ENCODE data around the gene HOXA7. TPM values are rescaled to one million over a fixed set of nuclear protein-coding genes. Genes with fewer than 3 reads are reported as not detected.

Gene HOXA7
- total and polyA plus RNA-seq, 2 donors (not counting 3 experiments of a cell fraction or from before 2014, with no cell fraction given), result 18.1 to 18.5 TPM

GRCh38 chr7:27108390-27109127 is 47.9 kb downstream of the HOXA7 start:
- no peak for TF ChIP-seq MAX (IDR thresholded peaks at IDR 0.05; ENCODE audit: insufficient read depth, insufficient read length)
- TF ChIP-seq JUN (IDR thresholded peaks at IDR 0.05; ENCODE audit: borderline replicate concordance, insufficient read depth, insufficient read length, low read depth), result no peak
- peak; percentile 40 for TF ChIP-seq POLR2AphosphoS5 (IDR thresholded peaks at IDR 0.05; ENCODE audit: insufficient read depth, low read depth, low read length)
- no peak for TF ChIP-seq MYC (IDR thresholded peaks at IDR 0.05; ENCODE audit: low read depth, low read length)
- TF ChIP-seq CTCF (IDR thresholded peaks at IDR 0.05; ENCODE audit: extremely low read depth in 1 of 2, insufficient read depth in 1 of 2, low read depth in 1 of 2, low read length in 2 of 2), result peak in 1 of 2 donors; percentile 8
- peak; percentile 44 for TF ChIP-seq POLR2A (IDR thresholded peaks at IDR 0.05; ENCODE audit: low read depth, low read length)
- peak; percentile 25 for TF ChIP-seq FOS (IDR thresholded peaks at IDR 0.05; ENCODE audit: borderline replicate concordance, insufficient read depth, low read length)
- TF ChIP-seq EZH2 (IDR thresholded peaks at IDR 0.05; ENCODE audit: borderline replicate concordance, low read depth, low read length, severe bottlenecking), result no peak
- H3K4me3 ChIP-seq (replicated peaks in 1 of 3; ENCODE audit: insufficient read depth in 1 of 3, low read depth in 1 of 3, low read length in 3 of 3), result peak overlapping the region in 1 of 3 experiments; percentile 11
- intact Hi-C loops (cut with micrococcal nuclease), result loop anchor here (5.0 kb wide), 1 partner anchor 906 kb away; the partner anchor contains the start of genes CBX3 and HNRNPA2B1

More at GRCh38 chr7:27108390-27109127, 47.9 kb downstream of the HOXA7 start:
- Histone ChIP-seq H3K9ac (replicated peaks; ENCODE audit: extremely low read depth, insufficient read depth, low read length) (peak overlapping the region; percentile 25), H3K9me3 (replicated peaks; ENCODE audit: control insufficient read depth, insufficient read depth, low read length) (no peaks in the 10 kb centered on the region), H4K20me1 (replicated peaks; ENCODE audit: control insufficient read depth, extremely low read depth, insufficient read depth, low read length) (no peaks in the 10 kb centered on the region), H3K9me1 (replicated peaks; ENCODE audit: control insufficient read depth, extremely low read depth, insufficient read depth, low read length) (no peaks in the 10 kb centered on the region), H3K79me2 (ENCODE audit: control insufficient read depth, insufficient read depth, low read length) (peaks cover 74% of the 10 kb centered on the region), H3K4me2 (ENCODE audit: insufficient read depth, low read length) (peak overlapping the region; percentile 6), H3K36me3 (ENCODE audit: control insufficient read depth in 2 of 2, extremely low read depth in 1 of 2, insufficient read depth in 2 of 2, low read length in 2 of 2) (peaks cover 0 to 5% of the 10 kb centered on the region in 2 experiments), H2AFZ (ENCODE audit: low read depth, low read length) (no peak overlapping the region), H3K27me3 (ENCODE audit: control insufficient read depth in 2 of 2, insufficient read depth in 2 of 2, low read length in 2 of 2) (no peaks in the 10 kb centered on the region), H3K27ac (ENCODE audit: insufficient read depth, low read depth, low read length) (peak overlapping the region; percentile 88), H3K4me1 (ENCODE audit: control insufficient read depth, extremely low read depth, insufficient read depth, low read length) (peaks cover 93% of the 10 kb centered on the region)
- BruUV-seq (replicated peaks), result no TSS peak
- ChIA-PET POLR2A (interaction anchor here (1.0 to 1.4 kb wide), 3 partner anchors 9 to 12 kb away, joined by 3 to 4 read pairs (median 3); no protein-coding TSS in a partner anchor), CTCF (interaction anchor here (0.6 to 5.4 kb wide), 7 partner anchors 10 to 254 kb away, joined by 3 to 70 read pairs (median 8); partner anchors contain the start of genes HOXA1 and HOXA4)
- peak; percentile 72 for DNase-seq (ENCODE audit: low read depth, low spot score)
- dilution Hi-C loops (cut with MboI; ENCODE audit: extremely low pct_ligation_motif_present, low sequenced_read_pairs), result no loop called here
- peak; percentile 70 for FAIRE-seq
